H1 (cell line): ENCODE data around the gene RMND5A. TPM values are rescaled to one million over a fixed set of nuclear protein-coding genes. Genes with fewer than 3 reads are reported as not detected.

Experiments
- CTCF ChIA-PET: fragments of 300-600 bp; sonication (Branson Sonifier 250); formaldehyde crosslinking; loops from one replicate; lab custom pipeline; 2021; ENCODE audit not compliant: partially characterized antibody; lab: Charles Lee
- POLR2A ChIA-PET: fragments of 300-600 bp; sonication (Branson Sonifier 250); formaldehyde crosslinking; loops from one replicate; lab custom pipeline; 2021; ENCODE audit warnings: inconsistent platforms; ENCODE audit not compliant: partially characterized antibody; lab: Charles Lee
- DNase-seq, 2 experiments: peaks; one replicate each; pipeline versions ENCODE4 v3.0.0 to v3.0.0-alpha.2; 2010 to 2022; ENCODE audit warnings: low spot score in 2 of 2, low read depth in 1 of 2, mixed read lengths in 1 of 2
- FAIRE-seq: peaks from 2 replicates; lab custom pipeline; 2011; peaks lifted over from hg19 to GRCh38; lab: Jason Lieb, UNC
- H2AFZ ChIP-seq: 2 replicates; pipeline ENCODE4 v1.8.1; 2012; ENCODE audit warnings: low read length, inconsistent platforms
- H2AK5ac ChIP-seq: 2 replicates; pipeline ENCODE4 v1.6.1; 2013; ENCODE audit warnings: low read depth, low read length
- H2BK120ac ChIP-seq: replicated peaks from 2 replicates; pipeline ENCODE3; 2013; ENCODE audit warnings: low read depth, low read length, inconsistent platforms
- H2BK12ac ChIP-seq: 2 replicates; pipeline ENCODE4 v1.6.1; 2013; ENCODE audit warnings: low read depth, low read length
- H2BK15ac ChIP-seq: 2 replicates; pipeline ENCODE4 v1.6.1; 2013; ENCODE audit warnings: low read length
- H2BK20ac ChIP-seq: 2 replicates; pipeline ENCODE4 v1.6.1; 2013; ENCODE audit warnings: low read length
- H2BK5ac ChIP-seq: 2 replicates; pipeline ENCODE4 v1.6.1; 2013; ENCODE audit warnings: low read depth, low read length
- H3K14ac ChIP-seq: 2 replicates; pipeline ENCODE4 v1.6.1; 2013; ENCODE audit warnings: inconsistent platforms; ENCODE audit not compliant: insufficient read length
- H3K18ac ChIP-seq: 2 replicates; pipeline ENCODE4 v1.6.1; 2013; ENCODE audit warnings: low read length; ENCODE audit errors: extremely low read depth
- H3K23ac ChIP-seq: 2 replicates; pipeline ENCODE4 v1.6.1; 2013; ENCODE audit warnings: inconsistent platforms; ENCODE audit not compliant: insufficient read length
- H3K23me2 ChIP-seq: 2 replicates; pipeline ENCODE4 v1.6.1; 2013; ENCODE audit warnings: low read depth, low read length
- H3K27ac ChIP-seq: 2 replicates; pipeline ENCODE4 v1.6.1; 2011; ENCODE audit warnings: low read depth, low read length, inconsistent platforms
- H3K27me3 ChIP-seq, 4 experiments: replicated peaks in 1 of 4; 1 replicate in 1 of 4; 2 replicates in 3 of 4; pipeline versions ENCODE4 v1.6.1 to v1.8.1; 2011 to 2013; ENCODE audit warnings: low read length in 3 of 4, mild to moderate bottlenecking in 3 of 4, inconsistent platforms in 2 of 4, mixed read lengths in 2 of 4, moderate library complexity in 1 of 4; ENCODE audit not compliant: control insufficient read depth in 3 of 4, insufficient read depth in 3 of 4; ENCODE audit errors: extremely low read depth in 1 of 4
- H3K36me3 ChIP-seq, 4 experiments: 2 replicates each; pipeline versions ENCODE4 v1.6.1 to v1.8.1; 2011 to 2013; ENCODE audit warnings: mild to moderate bottlenecking in 4 of 4, low read length in 3 of 4, moderate library complexity in 2 of 4, control low read depth in 1 of 4, inconsistent platforms in 1 of 4; ENCODE audit not compliant: insufficient read depth in 4 of 4, control insufficient read depth in 2 of 4
- H3K4ac ChIP-seq: replicated peaks from 2 replicates; pipeline ENCODE3; 2013; ENCODE audit warnings: low read length, low read depth, mixed read lengths, inconsistent platforms; ENCODE audit not compliant: insufficient read length
- H3K4me1 ChIP-seq, 4 experiments: replicated peaks in 1 of 4; 1 replicate in 1 of 4; 2 replicates in 3 of 4; pipeline versions ENCODE4 v1.6.1 to v1.8.1; 2011 to 2013; ENCODE audit warnings: low read length in 3 of 4, inconsistent platforms in 2 of 4, mixed read lengths in 1 of 4; ENCODE audit not compliant: insufficient read depth in 4 of 4, control insufficient read depth in 3 of 4
- H3K4me2 ChIP-seq, 2 experiments: 2 replicates each; pipeline versions ENCODE4 v1.6.1 to v1.8.1; 2011 to 2013; ENCODE audit warnings: low read depth in 2 of 2, low read length in 2 of 2, control low read depth in 1 of 2, inconsistent platforms in 1 of 2, mild to moderate bottlenecking in 1 of 2; ENCODE audit not compliant: insufficient read depth in 1 of 2
- H3K4me3 ChIP-seq, 4 experiments: fragments of 200-600, 300-600 bp in 1 of 4; sonication (generic), shearing (Covaris generic), sonication (Bioruptor Twin) in 1 of 4; 2 replicates each; pipeline versions ENCODE4 v1.5.1 to v1.8.1; 2011 to 2016; ENCODE audit warnings: low read length in 4 of 4, low read depth in 3 of 4, control low read depth in 2 of 4, inconsistent platforms in 2 of 4, mild to moderate bottlenecking in 2 of 4, mixed read lengths in 1 of 4, moderate library complexity in 1 of 4; ENCODE audit not compliant: insufficient read depth in 2 of 4; ENCODE audit errors: extremely low read depth in 1 of 4
- H3K56ac ChIP-seq: replicated peaks from 2 replicates; pipeline ENCODE3; 2013; ENCODE audit warnings: low read depth, mild to moderate bottlenecking, mixed read lengths, low read length, inconsistent platforms; ENCODE audit not compliant: insufficient read length
- H3K79me1 ChIP-seq: 2 replicates; pipeline ENCODE4 v1.6.1; 2013; ENCODE audit warnings: low read depth, low read length, control low read depth
- H3K79me2 ChIP-seq, 2 experiments: 2 replicates each; pipeline versions ENCODE4 v1.6.1 to v1.8.1; 2012 to 2013; ENCODE audit warnings: low read length in 2 of 2, mild to moderate bottlenecking in 2 of 2, inconsistent platforms in 1 of 2; ENCODE audit not compliant: insufficient read depth in 2 of 2, control insufficient read depth in 1 of 2
- H3K9ac ChIP-seq, 4 experiments: replicated peaks in 1 of 4; 1 replicate in 1 of 4; 2 replicates in 3 of 4; pipeline versions ENCODE4 v1.6.1 to v1.8.1; 2011 to 2013; ENCODE audit warnings: low read depth in 3 of 4, low read length in 3 of 4, control low read depth in 2 of 4, mild to moderate bottlenecking in 2 of 4, moderate library complexity in 2 of 4, inconsistent platforms in 1 of 4; ENCODE audit errors: extremely low read depth in 1 of 4
- H3K9me3 ChIP-seq, 2 experiments: 2 replicates each; pipeline versions ENCODE4 v1.6.1 to v1.8.1; 2012 to 2013; ENCODE audit warnings: mild to moderate bottlenecking in 2 of 2, moderate library complexity in 2 of 2, control low read depth in 1 of 2, inconsistent platforms in 1 of 2, low read depth in 1 of 2, low read length in 1 of 2, mixed read lengths in 1 of 2; ENCODE audit not compliant: insufficient read depth in 2 of 2
- H4K20me1 ChIP-seq, 2 experiments: replicated peaks in 1 of 2; 2 replicates each; pipeline versions ENCODE3 to v1.8.1; 2011 to 2013; ENCODE audit warnings: inconsistent platforms in 2 of 2, low read length in 2 of 2, mild to moderate bottlenecking in 1 of 2; ENCODE audit not compliant: insufficient read depth in 2 of 2, control insufficient read depth in 1 of 2
- H4K5ac ChIP-seq: 2 replicates; pipeline ENCODE4 v1.6.1; 2013; ENCODE audit warnings: low read length, low read depth, mixed read lengths, inconsistent platforms; ENCODE audit not compliant: insufficient read length
- H4K8ac ChIP-seq: 2 replicates; pipeline ENCODE4 v1.8.0; 2013; ENCODE audit warnings: mild to moderate bottlenecking, moderate library complexity, low read length, inconsistent platforms; ENCODE audit not compliant: insufficient read depth; ENCODE audit errors: extremely low read depth
- H4K91ac ChIP-seq: replicated peaks from 2 replicates; pipeline ENCODE3; 2013; ENCODE audit warnings: low read length, mixed read lengths, inconsistent platforms; ENCODE audit not compliant: insufficient read length
- ASH2L ChIP-seq: fragments of 200-600, 300-600 bp; sonication (generic); IDR thresholded peaks from one replicate; pipeline ENCODE4 v1.7.1; 2017; ENCODE audit warnings: low read length
- CBX5 ChIP-seq: fragments of 300-800, 300-1000 bp; sonication (generic); IDR thresholded peaks from 2 replicates; pipeline ENCODE4 v1.7.1; 2016; ENCODE audit warnings: antibody characterized with exemption, low read length, low read depth
- EP300 ChIP-seq, 2 experiments: IDR thresholded peaks; 1 replicate in 1 of 2; 2 replicates in 1 of 2; pipeline ENCODE4 v1.6.1; 2011 to 2012; ENCODE audit warnings: low read depth in 2 of 2, low read length in 2 of 2, mild to moderate bottlenecking in 2 of 2, borderline replicate concordance in 1 of 2, inconsistent platforms in 1 of 2, moderate library complexity in 1 of 2
- KDM5A ChIP-seq: fragments of 200-600 bp; IDR thresholded peaks from 2 replicates; pipeline ENCODE4 v1.7.1; 2012; ENCODE audit warnings: mild to moderate bottlenecking, low read length, inconsistent platforms, mixed read lengths
- NANOG ChIP-seq: IDR thresholded peaks from 2 replicates; pipeline ENCODE4 v1.6.1; 2011; ENCODE audit warnings: low read length, low read depth, mild to moderate bottlenecking, inconsistent platforms; ENCODE audit not compliant: insufficient read depth, poor library complexity, severe bottlenecking
- SIX5 ChIP-seq: IDR thresholded peaks from 2 replicates; pipeline ENCODE4 v1.6.1; 2011; ENCODE audit warnings: mild to moderate bottlenecking, low read depth, low read length
- SP4 ChIP-seq: IDR thresholded peaks from 2 replicates; pipeline ENCODE4 v1.6.1; 2012; ENCODE audit warnings: low read length, inconsistent platforms
- TBP ChIP-seq: IDR thresholded peaks from 2 replicates; pipeline ENCODE4 v1.6.1; 2011; ENCODE audit warnings: low read depth, low read length, improper control_type of control experiment
- TEAD4 ChIP-seq: IDR thresholded peaks from 2 replicates; pipeline ENCODE4 v1.6.1; 2012; ENCODE audit warnings: low read depth, low read length, inconsistent platforms, mixed read lengths
- YY1 ChIP-seq: IDR thresholded peaks from 2 replicates; pipeline ENCODE4 v1.6.1; 2011; ENCODE audit warnings: low read depth, mild to moderate bottlenecking, low read length
- WGBS, 2 experiments: shearing (Covaris generic) in 1 of 2; methylation state at CpG; one replicate each; pipeline versions ENCODE4 v1.1.6 to v1.1.7; 2013 to 2015; ENCODE audit warnings: low lambda C conversion rate in 2 of 2, mixed read lengths in 2 of 2, inconsistent platforms in 1 of 2, low coverage in 1 of 2, missing lambda C conversion rate in 1 of 2; ENCODE audit not compliant: insufficient replicate concordance in 2 of 2, insufficient coverage in 1 of 2, insufficient read length in 1 of 2; ENCODE audit errors: extremely low coverage in 1 of 2, missing lambda C conversion rate in 1 of 2; 5-methylcytosine and 5-hydroxymethylcytosine counted together
- polyA plus RNA-seq, 7 experiments: library from polyadenylated mRNA; depleted of rRNA in 3 of 7; stranded (reverse) in 5 of 7; unstranded in 2 of 7; fragments of >200 nt in 5 of 7; fragments of 200-250 nt in 2 of 7; gene quantifications; 1 replicate in 5 of 7; 2 replicates in 1 of 7; 4 replicates in 1 of 7; pipeline versions ENCODE4 v1.2.1 to v1.2.3, GENCODE V29; 2011 to 2013; ENCODE audit warnings: missing spikeins in 2 of 7, mixed read lengths in 2 of 7
- total RNA-seq: library from RNA; stranded (reverse); fragmentation: NEBNext Ultra II Directional; extraction: Animal tissue kit (Norgen Biotek cat#: 25700); gene quantifications from 2 replicates; pipeline ENCODE4 v1.2.1, GENCODE V29; 2021
- TF ChIP-seq, protein P1 (sequence below): IDR thresholded peaks from 2 replicates; pipeline ENCODE4 v1.6.1; 2012; ENCODE audit warnings: low read length, inconsistent platforms
- TF ChIP-seq, protein P2 (sequence below): IDR thresholded peaks from 2 replicates; pipeline ENCODE4 v1.6.1; 2011; ENCODE audit warnings: low read length, improper control_type of control experiment

Gene RMND5A
- total and polyA plus RNA-seq, 2 of the 8 experiments (the other 6 are each of a cell fraction or from before 2014, with no cell fraction given) = 21.0 to 66.2 TPM

DNA sequence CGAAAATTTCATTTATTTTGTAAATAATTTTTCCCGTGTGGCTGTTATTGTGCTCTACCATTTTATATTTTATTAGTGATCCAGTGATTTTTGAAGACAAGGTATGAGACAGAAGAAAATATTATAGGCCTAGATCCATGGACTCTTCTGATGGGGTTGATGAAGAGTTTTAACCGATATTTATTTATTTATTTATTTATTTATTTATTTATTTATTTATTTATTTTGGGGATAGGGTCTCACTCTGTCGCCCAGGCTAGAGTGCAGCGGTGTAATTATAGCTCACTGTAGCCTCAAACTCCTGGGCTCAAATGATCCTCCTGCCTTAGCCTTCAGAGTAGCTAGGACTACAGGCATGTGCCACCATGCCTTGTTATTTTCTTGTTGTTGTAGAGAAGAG lies 33.6 kb upstream of the RMND5A start:
- Histone ChIP-seq H3K56ac (no peak overlapping the region), H3K14ac (no peak overlapping the region), H2BK12ac (no peak overlapping the region), H2BK20ac (no peak overlapping the region), H3K4me3 (no peak overlapping the region), H3K9me3 (no peaks in the 10 kb centered on the region), H3K79me2 (no peaks in the 10 kb centered on the region), H3K23me2 (no peaks in the 10 kb centered on the region), H2AFZ (no peak overlapping the region), H2AK5ac (no peak overlapping the region), H3K18ac (no peak overlapping the region), H4K5ac (no peak overlapping the region), H4K8ac (no peak overlapping the region), H2BK120ac (no peak overlapping the region), H4K20me1 (no peaks in the 10 kb centered on the region), H3K27me3 (no peaks in the 10 kb centered on the region), H3K4me2 (no peak overlapping the region), H3K27ac (no peak overlapping the region), H2BK5ac (no peak overlapping the region), H4K91ac (no peak overlapping the region), H3K23ac (no peak overlapping the region), H3K9ac (no peak overlapping the region), H3K79me1 (no peaks in the 10 kb centered on the region), H3K4me1 (no peaks in the 10 kb centered on the region), H3K36me3 (no peaks in the 10 kb centered on the region), H3K4ac (no peak overlapping the region), H2BK15ac (no peak overlapping the region)
- ChIA-PET CTCF (no interaction called here), POLR2A (no interaction called here)
- FAIRE-seq = no peak
- 95% methylated on average over 5 of the region's 5 CpGs; no CpG with 5 or more reads in 1 of the 2 experiments for WGBS, 2 experiments
- no peak for DNase-seq
- TF ChIP-seq CBX5 (no peak), KDM5A (no peak), SIX5 (no peak), YY1 (no peak), EP300 (IDR thresholded peaks at IDR 0.05; ENCODE audit: borderline replicate concordance in 1 of 2, low read depth in 2 of 2, low read length in 2 of 2) (no peak), NANOG (no peak), TBP (no peak), ASH2L (no peak), SP4 (no peak), TEAD4 (no peak)
- TF ChIP-seq, protein P1, sequence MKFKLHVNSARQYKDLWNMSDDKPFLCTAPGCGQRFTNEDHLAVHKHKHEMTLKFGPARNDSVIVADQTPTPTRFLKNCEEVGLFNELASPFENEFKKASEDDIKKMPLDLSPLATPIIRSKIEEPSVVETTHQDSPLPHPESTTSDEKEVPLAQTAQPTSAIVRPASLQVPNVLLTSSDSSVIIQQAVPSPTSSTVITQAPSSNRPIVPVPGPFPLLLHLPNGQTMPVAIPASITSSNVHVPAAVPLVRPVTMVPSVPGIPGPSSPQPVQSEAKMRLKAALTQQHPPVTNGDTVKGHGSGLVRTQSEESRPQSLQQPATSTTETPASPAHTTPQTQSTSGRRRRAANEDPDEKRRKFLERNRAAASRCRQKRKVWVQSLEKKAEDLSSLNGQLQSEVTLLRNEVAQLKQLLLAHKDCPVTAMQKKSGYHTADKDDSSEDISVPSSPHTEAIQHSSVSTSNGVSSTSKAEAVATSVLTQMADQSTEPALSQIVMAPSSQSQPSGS = no peak
- TF ChIP-seq, protein P2, sequence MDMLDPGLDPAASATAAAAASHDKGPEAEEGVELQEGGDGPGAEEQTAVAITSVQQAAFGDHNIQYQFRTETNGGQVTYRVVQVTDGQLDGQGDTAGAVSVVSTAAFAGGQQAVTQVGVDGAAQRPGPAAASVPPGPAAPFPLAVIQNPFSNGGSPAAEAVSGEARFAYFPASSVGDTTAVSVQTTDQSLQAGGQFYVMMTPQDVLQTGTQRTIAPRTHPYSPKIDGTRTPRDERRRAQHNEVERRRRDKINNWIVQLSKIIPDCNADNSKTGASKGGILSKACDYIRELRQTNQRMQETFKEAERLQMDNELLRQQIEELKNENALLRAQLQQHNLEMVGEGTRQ = no peak
